ENCODE measurements around the gene ZCCHC9. TPM values are rescaled to one million over a fixed set of nuclear protein-coding genes. Genes with fewer than 3 reads are reported as not detected.
A peak's percentile ranks its signal among the peaks of the same experiment; 100 is the strongest.
"Not testable (repeated sequence)": the region's sequence is repeated elsewhere in the genome, so short reads cannot be mapped to it uniquely, and the experiment has no call there.

Gene ZCCHC9
- total RNA-seq, 1 donor from 2014 or later: 24.0 TPM

GRCh38 chr5:81283976-81284375 lies 17.4 kb upstream of the ZCCHC9 start:
- Mint-ChIP-seq H3K4me3 (no peak overlapping the region), H3K4me1 (peaks cover 16% of the 10 kb centered on the region), H3K36me3 (ENCODE audit: low read depth) (peaks cover 14% of the 10 kb centered on the region), H3K27ac (no peak overlapping the region), H3K9me3 (no peaks in the 10 kb centered on the region), H3K27me3 (no peaks in the 10 kb centered on the region)
- intact Hi-C loops (cut with micrococcal nuclease): no loop called here
- no peak for TF ChIP-seq CTCF (IDR thresholded peaks at IDR 0.05)
- no peak for DNase-seq
- ChIA-PET POLR2A (no interaction called here), CTCF (no interaction called here)
- ATAC-seq (ENCODE audit: low read depth): no peak

GRCh38 chr5:81286059-81286617 lies 15.2 kb upstream of the ZCCHC9 start:
- Mint-ChIP-seq H3K36me3 (ENCODE audit: low read depth) (peaks cover 26% of the 10 kb centered on the region), H3K9me3 (peaks cover 5% of the 10 kb centered on the region), H3K27me3 (no peaks in the 10 kb centered on the region), H3K27ac (no peak overlapping the region), H3K4me3 (no peak overlapping the region), H3K4me1 (peaks cover 24% of the 10 kb centered on the region)
- intact Hi-C loops (cut with micrococcal nuclease): no loop called here
- ATAC-seq (ENCODE audit: low read depth): no peak
- DNase-seq: no peak
- TF ChIP-seq CTCF (IDR thresholded peaks at IDR 0.05): no peak
- ChIA-PET POLR2A (interaction anchor here (0.6 kb wide), 2 partner anchors 12 to 995 kb away, joined by 5 to 11 read pairs; no protein-coding TSS in a partner anchor), CTCF (interaction anchor here (1.9 kb wide), 1 partner anchor 13 kb away, joined by 6 read pairs; no protein-coding TSS in a partner anchor)

- Mint-ChIP-seq H3K9me3 (peaks cover 17% of the 10 kb centered on the region), H3K27ac (no peak overlapping the region), H3K4me3 (no peak overlapping the region), H3K36me3 (ENCODE audit: low read depth) (peaks cover 34% of the 10 kb centered on the region), H3K27me3 (no peaks in the 10 kb centered on the region), H3K4me1 (peaks cover 33% of the 10 kb centered on the region)
- POLR2A ChIA-PET: no interaction called here
- no peak for TF ChIP-seq CTCF (IDR thresholded peaks at IDR 0.05)
- no peak for DNase-seq
- intact Hi-C loops (cut with micrococcal nuclease): no loop called here
- ATAC-seq (ENCODE audit: low read depth): no peak
- CTCF ChIA-PET: no interaction called here
Observed at GRCh38 chr5:81288021-81288433, 13.4 kb upstream of the ZCCHC9 start.

GRCh38 chr5:81290146-81290545 lies 11.2 kb upstream of the ZCCHC9 start:
- no peak overlapping the region for H3K27ac Mint-ChIP-seq
- H3K9me3 Mint-ChIP-seq: peaks cover 26% of the 10 kb centered on the region
- ATAC-seq (ENCODE audit: low read depth) (no peak), DNase-seq (no peak)
- no peak for TF ChIP-seq CTCF (IDR thresholded peaks at IDR 0.05)
- no peaks in the 10 kb centered on the region for H3K27me3 Mint-ChIP-seq
- H3K4me1 Mint-ChIP-seq: peaks cover 33% of the 10 kb centered on the region
- ChIA-PET CTCF (interaction anchor here (1.3 kb wide), 1 partner anchor 9 kb away, joined by 3 read pairs; no protein-coding TSS in a partner anchor), POLR2A (no interaction called here)
- H3K4me3 Mint-ChIP-seq: no peak overlapping the region
- intact Hi-C loops (cut with micrococcal nuclease): no loop called here
- peaks cover 41% of the 10 kb centered on the region for H3K36me3 Mint-ChIP-seq (ENCODE audit: low read depth)

GRCh38 chr5:81292130-81292529 lies 9.3 kb upstream of the ZCCHC9 start:
- Mint-ChIP-seq H3K27ac (peak overlapping the region; percentile 3), H3K9me3 (peaks cover 26% of the 10 kb centered on the region), H3K4me3 (no peak overlapping the region), H3K4me1 (peaks cover 27% of the 10 kb centered on the region), H3K36me3 (ENCODE audit: low read depth) (peaks cover 36% of the 10 kb centered on the region), H3K27me3 (no peaks in the 10 kb centered on the region)
- ATAC-seq (ENCODE audit: low read depth) (no peak), DNase-seq (no peak)
- ChIA-PET CTCF (no interaction called here), POLR2A (no interaction called here)
- no peak for TF ChIP-seq CTCF (IDR thresholded peaks at IDR 0.05)
- intact Hi-C loops (cut with micrococcal nuclease): no loop called here

- H3K4me3 Mint-ChIP-seq; POLR2A ChIA-PET; CTCF ChIA-PET; DNase-seq; H3K27ac Mint-ChIP-seq; intact Hi-C loops (cut with micrococcal nuclease); ATAC-seq (ENCODE audit: low read depth); H3K27me3 Mint-ChIP-seq: not testable (repeated sequence)
- Mint-ChIP-seq H3K36me3 (ENCODE audit: low read depth) (peaks cover 37% of the 10 kb centered on the region), H3K4me1 (peaks cover 16% of the 10 kb centered on the region), H3K9me3 (peaks cover 26% of the 10 kb centered on the region)
Observed at GRCh38 chr5:81294021-81294420, 7.4 kb upstream of the ZCCHC9 start.
